ENCODE results near the gene SLX4IP. TPM values are rescaled to one million over a fixed set of nuclear protein-coding genes. Genes with fewer than 3 reads are reported as not detected.

The SLX4IP gene
- total and polyA plus RNA-seq, 2 of the 13 experiments (the other 11 are each of a cell fraction or from before 2014, with no cell fraction given) = 3.6 to 7.3 TPM

GRCh38 chr20:10652660-10653261 is 217.7 kb downstream of the SLX4IP start:
- Histone ChIP-seq H3K4me1 (ENCODE audit: insufficient read depth, low read length) (peaks cover 40% of the 10 kb centered on the region), H3K9me3 (ENCODE audit: low read length) (no peaks in the 10 kb centered on the region), H3K4me2 (ENCODE audit: low read depth, low read length) (peak overlapping the region; percentile 38), H3K27ac (ENCODE audit: extremely low read length, insufficient read depth, low read length) (peak overlapping the region; percentile 69), H3K79me2 (ENCODE audit: insufficient read depth, low read length) (peaks cover 26% of the 10 kb centered on the region), H3K27me3 (ENCODE audit: control insufficient read depth in 1 of 2, insufficient read depth in 2 of 2, low read length in 2 of 2) (no peaks in the 10 kb centered on the region), H3K36me3 (replicated peaks in 1 of 2; ENCODE audit: control insufficient read depth in 1 of 2, insufficient read depth in 2 of 2, low read length in 2 of 2) (peaks cover 85 to 95% of the 10 kb centered on the region in 2 experiments), H3K9ac (ENCODE audit: insufficient read depth, low read depth, low read length) (peak overlapping the region; percentile 28), H3K4me3 (replicated peaks in 1 of 3; ENCODE audit: insufficient read depth in 1 of 3, low read depth in 2 of 3, low read length in 3 of 3) (no peak overlapping the region), H4K20me1 (ENCODE audit: insufficient read depth, low read length) (no peaks in the 10 kb centered on the region; the same call in 1 of the 2 replicates), H2AFZ (ENCODE audit: low read length) (no peak overlapping the region)
- intact Hi-C loops (cut with micrococcal nuclease; ENCODE audit: unreplicated experiment) = loop anchor here (1.0 to 2.0 kb wide), 4 partner anchors 16 to 622 kb away; partner anchors contain the start of gene JAG1
- CTCF ChIA-PET (ENCODE audit: low intra/inter-chr PET ratio, low total read pairs) = no interaction called here
- 30% methylated on average over 9 of the region's 9 CpGs for WGBS (ENCODE audit: low lambda C conversion rate)
- ATAC-seq = peak; percentile 84
- BruUV-seq (replicated peaks) = no TSS peak
- in situ Hi-C loops (cut with HindIII; ENCODE audit: extremely low pct_ligation_motif_present, low pct_unique_long_range_greater_than_20kb) = no loop called here
- FAIRE-seq = peak; percentile 44
- POLR2A ChIA-PET = interaction anchor here (0.5 to 1.7 kb wide), 3 partner anchors 19 to 21 kb away, joined by 3 to 10 read pairs (median 8); partner anchors contain the start of gene JAG1
- DNase-seq (ENCODE audit: low spot score) = peak; percentile 89
- TF ChIP-seq E2F2 (CRISPR knock-in tag; IDR thresholded peaks at IDR 0.05; ENCODE audit: borderline replicate concordance) = no peak
- TF ChIP-seq TBX2 (CRISPR knock-in tag; IDR thresholded peaks at IDR 0.05; ENCODE audit: borderline replicate concordance) = peak; percentile 58; the same call in 1 of the 2 replicates
- no peak for TF ChIP-seq ZBTB34 (CRISPR knock-in tag; IDR thresholded peaks at IDR 0.05)
- TF ChIP-seq ZNF609 (CRISPR knock-in tag; IDR thresholded peaks at IDR 0.05; ENCODE audit: borderline replicate concordance) = peak; percentile 65; the same call in 1 of the 2 replicates
- TF ChIP-seq FOXA3 (CRISPR knock-in tag; IDR thresholded peaks at IDR 0.05) = peak; percentile 57
- TF ChIP-seq HNF4G (IDR thresholded peaks at IDR 0.05; ENCODE audit: borderline replicate concordance, low read depth, low read length) = peak; percentile 42; the same call in 1 of the 2 replicates
- no peak for TF ChIP-seq HNF4G (CRISPR knock-in tag; IDR thresholded peaks at IDR 0.05; ENCODE audit: borderline replicate concordance, low read depth)
- no peak for TF ChIP-seq GPBP1L1 (CRISPR knock-in tag; IDR thresholded peaks at IDR 0.05)
- TF ChIP-seq ZNF431 (CRISPR knock-in tag; IDR thresholded peaks at IDR 0.05; ENCODE audit: borderline replicate concordance, low read depth) = no peak
- TF ChIP-seq ZNF780A (CRISPR knock-in tag; IDR thresholded peaks at IDR 0.05) = no peak
- TF ChIP-seq HNF4A (CRISPR knock-in tag; IDR thresholded peaks at IDR 0.05) = peak; percentile 57
- TF ChIP-seq POGZ (CRISPR knock-in tag; IDR thresholded peaks at IDR 0.05) = peak; percentile 49; the same call in 1 of the 2 replicates
- TF ChIP-seq DNMT3B (CRISPR knock-in tag; conservative IDR thresholded peaks at IDR 0.05) = no peak
- no peak for TF ChIP-seq NCOA5 (CRISPR knock-in tag; IDR thresholded peaks at IDR 0.05)
- TF ChIP-seq ZNF652 (CRISPR knock-in tag; IDR thresholded peaks at IDR 0.05; ENCODE audit: borderline replicate concordance, low read depth) = no peak
- no peak for TF ChIP-seq SUZ12 (IDR thresholded peaks at IDR 0.05; ENCODE audit: low read depth, low read length)
